ENCODE results near the gene PLEKHA6.

PLEKHA6 gene

GRCh38 chr1:204176049-204176448, 183.7 kb downstream of the PLEKHA6 start:
- no peak for DNase-seq

GRCh38 chr1:204174958-204175357, 184.8 kb downstream of the PLEKHA6 start:
- no peak for DNase-seq

GRCh38 chr1:204172404-204173029, 187.2 kb downstream of the PLEKHA6 start:
- no peak for DNase-seq

- DNase-seq: no peak
Measured at GRCh38 chr1:204171751-204172178, 188.0 kb downstream of the PLEKHA6 start.

- no peak for DNase-seq
Measured at GRCh38 chr1:204170494-204171155, 189.1 kb downstream of the PLEKHA6 start.

GRCh38 chr1:204169858-204170257, 189.9 kb downstream of the PLEKHA6 start:
- DNase-seq: no peak

Measured in NCI-H1417 treated with DMSO at 0.1 percent for 48 hours (cell line).